Measurements from ENCODE around the gene PLTP. TPM values are rescaled to one million over a fixed set of nuclear protein-coding genes. Genes with fewer than 3 reads are reported as not detected.

PLTP gene
- total and polyA plus RNA-seq, 2 of the 13 experiments (the other 11 are each of a cell fraction or from before 2014, with no cell fraction given): 16.9 to 28.6 TPM

DNA sequence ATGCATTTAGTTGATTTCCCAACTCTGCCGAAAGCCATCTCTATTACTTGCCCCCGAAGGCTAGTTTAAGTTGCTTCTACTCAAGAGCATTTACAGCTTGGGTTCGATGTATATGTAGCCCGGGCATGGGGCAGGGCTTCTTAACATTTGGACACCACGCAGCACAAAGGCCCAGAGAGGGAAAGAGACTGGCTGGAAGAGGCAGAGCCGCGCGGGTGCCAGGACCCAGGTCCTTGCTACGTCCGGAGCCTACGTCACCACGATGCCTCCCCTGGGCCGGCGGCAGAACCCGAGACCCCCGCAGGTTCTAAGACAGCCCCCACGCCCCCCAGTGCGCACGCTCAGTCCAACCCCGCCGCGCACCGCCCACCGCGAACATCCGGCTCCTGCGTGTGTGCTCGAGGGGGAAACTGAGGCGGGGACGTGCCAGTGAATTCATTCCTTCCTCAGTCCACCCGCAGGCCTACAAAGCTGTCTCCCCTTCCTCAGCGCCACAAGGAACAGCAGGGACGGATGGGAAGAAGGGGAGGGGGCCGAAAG, 22.2 kb upstream of the PLTP start (continued):
- TF ChIP-seq, protein P1, sequence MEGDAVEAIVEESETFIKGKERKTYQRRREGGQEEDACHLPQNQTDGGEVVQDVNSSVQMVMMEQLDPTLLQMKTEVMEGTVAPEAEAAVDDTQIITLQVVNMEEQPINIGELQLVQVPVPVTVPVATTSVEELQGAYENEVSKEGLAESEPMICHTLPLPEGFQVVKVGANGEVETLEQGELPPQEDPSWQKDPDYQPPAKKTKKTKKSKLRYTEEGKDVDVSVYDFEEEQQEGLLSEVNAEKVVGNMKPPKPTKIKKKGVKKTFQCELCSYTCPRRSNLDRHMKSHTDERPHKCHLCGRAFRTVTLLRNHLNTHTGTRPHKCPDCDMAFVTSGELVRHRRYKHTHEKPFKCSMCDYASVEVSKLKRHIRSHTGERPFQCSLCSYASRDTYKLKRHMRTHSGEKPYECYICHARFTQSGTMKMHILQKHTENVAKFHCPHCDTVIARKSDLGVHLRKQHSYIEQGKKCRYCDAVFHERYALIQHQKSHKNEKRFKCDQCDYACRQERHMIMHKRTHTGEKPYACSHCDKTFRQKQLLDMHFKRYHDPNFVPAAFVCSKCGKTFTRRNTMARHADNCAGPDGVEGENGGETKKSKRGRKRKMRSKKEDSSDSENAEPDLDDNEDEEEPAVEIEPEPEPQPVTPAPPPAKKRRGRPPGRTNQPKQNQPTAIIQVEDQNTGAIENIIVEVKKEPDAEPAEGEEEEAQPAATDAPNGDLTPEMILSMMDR (CRISPR knock-in tag; IDR thresholded peaks at IDR 0.05): 0 out of 2 replicates have a peak, but pooled peaks have one; percentile 18
- TF ChIP-seq NR2C2 (CRISPR knock-in tag; IDR thresholded peaks at IDR 0.05; ENCODE audit: borderline replicate concordance): no peak; the same call in 1 of the 2 replicates
- TF ChIP-seq KDM2A (CRISPR knock-in tag; IDR thresholded peaks at IDR 0.05; ENCODE audit: borderline replicate concordance, low read depth): 0 out of 2 replicates have a peak, but pooled peaks have one; percentile 0
- TF ChIP-seq ZNF619 (CRISPR knock-in tag; IDR thresholded peaks at IDR 0.05): no peak
- TF ChIP-seq ZNF33A (CRISPR knock-in tag; IDR thresholded peaks at IDR 0.05; ENCODE audit: borderline replicate concordance): peak; percentile 98
- no peak; the same call in 1 of the 2 replicates for TF ChIP-seq ZNF121 (CRISPR knock-in tag; IDR thresholded peaks at IDR 0.05)
- TF ChIP-seq SMARCC2 (IDR thresholded peaks at IDR 0.05): no peak
- TF ChIP-seq, protein P2, sequence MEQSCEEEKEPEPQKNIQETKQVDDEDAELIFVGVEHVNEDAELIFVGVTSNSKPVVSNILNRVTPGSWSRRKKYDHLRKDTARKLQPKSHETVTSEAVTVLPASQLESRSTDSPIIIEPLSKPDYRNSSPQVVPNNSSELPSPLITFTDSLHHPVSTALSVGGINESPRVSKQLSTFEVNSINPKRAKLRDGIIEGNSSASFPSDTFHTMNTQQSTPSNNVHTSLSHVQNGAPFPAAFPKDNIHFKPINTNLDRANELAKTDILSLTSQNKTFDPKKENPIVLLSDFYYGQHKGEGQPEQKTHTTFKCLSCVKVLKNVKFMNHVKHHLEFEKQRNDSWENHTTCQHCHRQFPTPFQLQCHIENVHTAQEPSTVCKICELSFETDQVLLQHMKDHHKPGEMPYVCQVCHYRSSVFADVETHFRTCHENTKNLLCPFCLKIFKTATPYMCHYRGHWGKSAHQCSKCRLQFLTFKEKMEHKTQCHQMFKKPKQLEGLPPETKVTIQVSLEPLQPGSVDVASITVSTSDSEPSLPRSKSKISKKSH (CRISPR knock-in tag; IDR thresholded peaks at IDR 0.05; ENCODE audit: borderline replicate concordance): no peak
- TF ChIP-seq CCDC6 (CRISPR knock-in tag; IDR thresholded peaks at IDR 0.05): peak; percentile 33; the same call in 1 of the 2 replicates
- TF ChIP-seq, protein P3, sequence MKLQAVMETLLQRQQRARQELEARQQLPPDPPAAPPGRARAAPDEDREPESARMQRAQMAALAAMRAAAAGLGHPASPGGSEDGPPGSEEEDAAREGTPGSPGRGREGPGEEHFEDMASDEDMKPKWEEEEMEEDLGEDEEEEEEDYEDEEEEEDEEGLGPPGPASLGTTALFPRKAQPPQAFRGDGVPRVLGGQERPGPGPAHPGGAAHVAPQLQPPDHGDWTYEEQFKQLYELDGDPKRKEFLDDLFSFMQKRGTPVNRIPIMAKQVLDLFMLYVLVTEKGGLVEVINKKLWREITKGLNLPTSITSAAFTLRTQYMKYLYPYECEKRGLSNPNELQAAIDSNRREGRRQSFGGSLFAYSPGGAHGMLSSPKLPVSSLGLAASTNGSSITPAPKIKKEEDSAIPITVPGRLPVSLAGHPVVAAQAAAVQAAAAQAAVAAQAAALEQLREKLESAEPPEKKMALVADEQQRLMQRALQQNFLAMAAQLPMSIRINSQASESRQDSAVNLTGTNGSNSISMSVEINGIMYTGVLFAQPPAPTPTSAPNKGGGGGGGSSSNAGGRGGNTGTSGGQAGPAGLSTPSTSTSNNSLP (IDR thresholded peaks at IDR 0.05; ENCODE audit: low read depth, low read length): no peak
- TF ChIP-seq, protein P4, sequence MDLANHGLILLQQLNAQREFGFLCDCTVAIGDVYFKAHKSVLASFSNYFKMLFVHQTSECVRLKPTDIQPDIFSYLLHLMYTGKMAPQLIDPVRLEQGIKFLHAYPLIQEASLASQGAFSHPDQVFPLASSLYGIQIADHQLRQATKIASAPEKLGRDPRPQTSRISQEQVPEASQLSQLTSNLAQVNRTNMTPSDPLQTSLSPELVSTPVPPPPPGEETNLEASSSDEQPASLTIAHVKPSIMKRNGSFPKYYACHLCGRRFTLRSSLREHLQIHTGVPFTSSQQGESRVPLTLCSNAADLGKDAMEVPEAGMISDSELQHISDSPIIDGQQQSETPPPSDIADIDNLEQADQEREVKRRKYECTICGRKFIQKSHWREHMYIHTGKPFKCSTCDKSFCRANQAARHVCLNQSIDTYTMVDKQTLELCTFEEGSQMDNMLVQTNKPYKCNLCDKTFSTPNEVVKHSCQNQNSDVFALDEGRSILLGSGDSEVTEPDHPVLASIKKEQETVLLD (CRISPR knock-in tag; IDR thresholded peaks at IDR 0.05; ENCODE audit: low read depth): peak; percentile 14; the same call in 1 of the 2 replicates
- TF ChIP-seq, protein P5, sequence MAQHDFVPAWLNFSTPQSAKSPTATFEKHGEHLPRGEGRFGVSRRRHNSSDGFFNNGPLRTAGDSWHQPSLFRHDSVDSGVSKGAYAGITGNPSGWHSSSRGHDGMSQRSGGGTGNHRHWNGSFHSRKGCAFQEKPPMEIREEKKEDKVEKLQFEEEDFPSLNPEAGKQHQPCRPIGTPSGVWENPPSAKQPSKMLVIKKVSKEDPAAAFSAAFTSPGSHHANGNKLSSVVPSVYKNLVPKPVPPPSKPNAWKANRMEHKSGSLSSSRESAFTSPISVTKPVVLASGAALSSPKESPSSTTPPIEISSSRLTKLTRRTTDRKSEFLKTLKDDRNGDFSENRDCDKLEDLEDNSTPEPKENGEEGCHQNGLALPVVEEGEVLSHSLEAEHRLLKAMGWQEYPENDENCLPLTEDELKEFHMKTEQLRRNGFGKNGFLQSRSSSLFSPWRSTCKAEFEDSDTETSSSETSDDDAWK (CRISPR knock-in tag; IDR thresholded peaks at IDR 0.05): no peak
- peak; percentile 70 for TF ChIP-seq DPF2 (CRISPR knock-in tag; IDR thresholded peaks at IDR 0.05; ENCODE audit: borderline replicate concordance, low read depth)
- no peak for TF ChIP-seq NFE2 (CRISPR knock-in tag; IDR thresholded peaks at IDR 0.05)
- TF ChIP-seq, protein P6, sequence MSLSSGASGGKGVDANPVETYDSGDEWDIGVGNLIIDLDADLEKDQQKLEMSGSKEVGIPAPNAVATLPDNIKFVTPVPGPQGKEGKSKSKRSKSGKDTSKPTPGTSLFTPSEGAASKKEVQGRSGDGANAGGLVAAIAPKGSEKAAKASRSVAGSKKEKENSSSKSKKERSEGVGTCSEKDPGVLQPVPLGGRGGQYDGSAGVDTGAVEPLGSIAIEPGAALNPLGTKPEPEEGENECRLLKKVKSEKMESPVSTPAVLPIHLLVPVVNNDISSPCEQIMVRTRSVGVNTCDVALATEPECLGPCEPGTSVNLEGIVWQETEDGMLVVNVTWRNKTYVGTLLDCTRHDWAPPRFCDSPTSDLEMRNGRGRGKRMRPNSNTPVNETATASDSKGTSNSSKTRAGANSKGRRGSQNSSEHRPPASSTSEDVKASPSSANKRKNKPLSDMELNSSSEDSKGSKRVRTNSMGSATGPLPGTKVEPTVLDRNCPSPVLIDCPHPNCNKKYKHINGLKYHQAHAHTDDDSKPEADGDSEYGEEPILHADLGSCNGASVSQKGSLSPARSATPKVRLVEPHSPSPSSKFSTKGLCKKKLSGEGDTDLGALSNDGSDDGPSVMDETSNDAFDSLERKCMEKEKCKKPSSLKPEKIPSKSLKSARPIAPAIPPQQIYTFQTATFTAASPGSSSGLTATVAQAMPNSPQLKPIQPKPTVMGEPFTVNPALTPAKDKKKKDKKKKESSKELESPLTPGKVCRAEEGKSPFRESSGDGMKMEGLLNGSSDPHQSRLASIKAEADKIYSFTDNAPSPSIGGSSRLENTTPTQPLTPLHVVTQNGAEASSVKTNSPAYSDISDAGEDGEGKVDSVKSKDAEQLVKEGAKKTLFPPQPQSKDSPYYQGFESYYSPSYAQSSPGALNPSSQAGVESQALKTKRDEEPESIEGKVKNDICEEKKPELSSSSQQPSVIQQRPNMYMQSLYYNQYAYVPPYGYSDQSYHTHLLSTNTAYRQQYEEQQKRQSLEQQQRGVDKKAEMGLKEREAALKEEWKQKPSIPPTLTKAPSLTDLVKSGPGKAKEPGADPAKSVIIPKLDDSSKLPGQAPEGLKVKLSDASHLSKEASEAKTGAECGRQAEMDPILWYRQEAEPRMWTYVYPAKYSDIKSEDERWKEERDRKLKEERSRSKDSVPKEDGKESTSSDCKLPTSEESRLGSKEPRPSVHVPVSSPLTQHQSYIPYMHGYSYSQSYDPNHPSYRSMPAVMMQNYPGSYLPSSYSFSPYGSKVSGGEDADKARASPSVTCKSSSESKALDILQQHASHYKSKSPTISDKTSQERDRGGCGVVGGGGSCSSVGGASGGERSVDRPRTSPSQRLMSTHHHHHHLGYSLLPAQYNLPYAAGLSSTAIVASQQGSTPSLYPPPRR (CRISPR knock-in tag; IDR thresholded peaks at IDR 0.05; ENCODE audit: borderline replicate concordance): peak; percentile 31; the same call in 1 of the 2 replicates

Measured in HepG2 (cell line).